GM19099 (cell line): ENCODE data around the gene MLXIPL.

Experiments used
- POLR2A ChIP-seq: IDR thresholded peaks from 3 replicates; pipeline ENCODE4 v1.6.1; 2011; ENCODE audit warnings: low read depth; ENCODE audit not compliant: insufficient read length; ENCODE audit errors: extremely low read depth

Gene MLXIPL

GRCh38 chr7:73622909-73623797, 1.2 kb downstream of the MLXIPL start:
- TF ChIP-seq POLR2A = no peak

GRCh38 chr7:73622527-73622908, 1.8 kb downstream of the MLXIPL start:
- no peak for TF ChIP-seq POLR2A

- no peak for TF ChIP-seq POLR2A
Observed at GRCh38 chr7:73621168-73622063, 2.9 kb downstream of the MLXIPL start.

- TF ChIP-seq POLR2A = no peak
Observed at GRCh38 chr7:73618538-73618937, 5.8 kb downstream of the MLXIPL start.

- TF ChIP-seq POLR2A = no peak
Observed at GRCh38 chr7:73615886-73616285, 8.4 kb downstream of the MLXIPL start.

- no peak for TF ChIP-seq POLR2A
Observed at GRCh38 chr7:73613954-73614735, 10.2 kb downstream of the MLXIPL start.

GRCh38 chr7:73612598-73613269, 11.6 kb downstream of the MLXIPL start:
- no peak for TF ChIP-seq POLR2A

GRCh38 chr7:73611017-73611555, 13.2 kb downstream of the MLXIPL start:
- TF ChIP-seq POLR2A = no peak

- no peak for TF ChIP-seq POLR2A
Observed at GRCh38 chr7:73610105-73610504, 14.2 kb downstream of the MLXIPL start.

GRCh38 chr7:73606801-73607691, 17.3 kb downstream of the MLXIPL start:
- TF ChIP-seq POLR2A = no peak

GRCh38 chr7:73605601-73606220, 18.6 kb downstream of the MLXIPL start:
- TF ChIP-seq POLR2A = no peak

- TF ChIP-seq POLR2A = no peak
Observed at GRCh38 chr7:73602721-73603651, 21.3 kb downstream of the MLXIPL start.
